Pons (tissue), 1 donor: Measurements from ENCODE around the gene FUBP1.
A peak's percentile ranks its signal among the peaks of the same experiment; 100 is the strongest.
"Not testable (repeated sequence)": the region's sequence is repeated elsewhere in the genome, so short reads cannot be mapped to it uniquely, and the experiment has no call there.

ENCODE experiments used
- DNase-seq: peaks from one replicate; pipeline ENCODE4 v3.0.0-alpha.2; 2016; ENCODE audit warnings: low spot score

Gene FUBP1

DNA sequence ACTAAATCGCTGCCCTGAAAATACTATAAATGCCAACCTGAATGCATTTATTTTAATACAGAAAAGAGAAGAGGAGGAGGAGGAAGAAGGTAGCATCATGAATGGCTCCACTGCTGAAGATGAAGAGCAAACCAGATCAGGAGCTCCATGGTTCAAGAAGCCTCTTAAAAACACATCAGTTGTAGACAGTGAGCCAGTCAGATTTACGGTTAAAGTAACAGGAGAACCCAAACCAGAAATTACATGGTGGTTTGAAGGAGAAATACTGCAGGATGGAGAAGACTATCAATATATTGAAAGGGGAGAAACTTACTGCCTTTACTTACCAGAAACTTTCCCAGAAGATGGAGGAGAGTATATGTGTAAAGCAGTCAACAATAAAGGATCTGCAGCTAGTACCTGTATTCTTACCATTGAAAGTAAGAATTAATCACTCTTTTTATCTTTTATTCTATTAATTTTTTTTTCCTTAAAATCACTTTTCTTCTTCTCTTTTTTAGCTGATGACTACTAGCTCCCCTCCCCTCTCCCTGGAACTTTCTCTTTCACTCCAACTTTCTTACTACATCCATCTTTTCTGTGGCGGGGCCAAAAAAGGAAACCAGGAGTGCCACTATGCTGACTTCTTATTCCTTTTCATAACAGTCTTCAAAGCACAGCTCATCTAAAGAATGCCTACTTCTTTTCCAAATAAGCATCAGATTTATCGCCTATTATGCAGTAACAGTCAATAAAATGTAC lies 36.3 kb downstream of the FUBP1 start:
- DNase-seq: no peak

DNA sequence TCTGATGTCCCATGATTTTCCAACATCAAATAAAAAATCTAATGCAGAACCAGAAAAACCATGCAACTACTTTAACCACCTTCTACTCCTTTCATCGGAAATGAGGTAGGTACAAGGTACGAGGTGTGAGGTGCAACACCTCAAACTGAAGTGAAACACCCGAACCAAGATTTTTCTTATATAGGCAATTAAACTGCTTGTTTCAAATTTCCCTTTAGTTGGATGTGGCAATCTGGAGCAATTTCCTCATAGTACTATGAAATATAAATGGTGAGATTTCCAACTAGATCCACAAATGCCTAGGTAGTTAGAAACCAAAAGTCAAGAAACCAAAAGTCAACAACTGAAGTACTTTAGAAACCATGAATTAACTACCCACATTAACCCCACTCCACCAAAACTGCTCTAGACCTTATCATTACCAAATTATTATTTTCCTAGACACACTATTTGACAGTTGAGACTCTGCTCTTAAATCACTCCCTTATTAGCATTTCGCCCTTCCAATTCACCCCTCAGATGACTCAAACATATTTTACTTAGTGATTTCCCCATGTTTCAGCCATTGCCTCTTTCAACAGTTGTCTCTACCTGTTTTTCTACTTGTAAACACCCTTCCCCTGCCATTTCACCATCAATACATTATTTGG lies 37.8 kb downstream of the FUBP1 start:
- no peak for DNase-seq

DNA sequence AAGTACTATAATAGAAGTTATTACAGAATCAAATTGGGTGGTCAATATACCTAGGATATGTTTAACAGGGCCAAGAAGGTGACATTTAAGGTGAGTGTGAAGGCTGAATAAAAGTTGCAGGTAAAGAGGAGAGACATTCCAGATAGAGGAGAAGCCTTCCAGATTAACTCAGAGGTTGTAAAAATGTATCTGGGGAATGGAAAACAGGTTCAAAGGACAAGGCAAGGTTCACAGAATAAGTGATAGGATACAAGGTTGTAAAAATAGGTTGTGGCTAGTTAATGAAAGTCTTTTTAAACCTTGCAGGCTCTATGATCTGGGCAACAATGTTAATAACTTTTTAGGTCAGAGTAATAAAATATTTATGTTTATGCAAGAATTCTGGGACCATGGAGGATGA lies 40.2 kb downstream of the FUBP1 start:
- DNase-seq: no peak

DNA sequence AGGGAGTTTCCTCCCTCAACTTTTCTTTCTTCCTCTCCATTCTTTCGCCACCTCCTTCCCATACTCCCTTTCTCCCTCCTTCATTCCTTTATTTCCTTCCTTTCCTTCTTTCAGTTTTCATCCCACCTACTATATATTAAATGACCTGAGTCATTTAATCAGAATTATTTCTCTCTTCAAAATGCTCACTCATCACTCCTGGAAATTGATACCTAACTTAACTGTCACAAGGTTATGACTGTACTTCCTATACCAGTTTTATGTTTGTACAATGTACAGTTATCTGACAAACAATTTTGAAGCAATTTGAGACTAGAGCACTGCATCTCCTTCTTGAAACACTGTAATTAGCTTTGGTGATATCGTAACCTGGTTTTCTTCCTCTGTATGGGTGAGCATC lies 49.1 kb downstream of the FUBP1 start:
- no peak for DNase-seq

DNA sequence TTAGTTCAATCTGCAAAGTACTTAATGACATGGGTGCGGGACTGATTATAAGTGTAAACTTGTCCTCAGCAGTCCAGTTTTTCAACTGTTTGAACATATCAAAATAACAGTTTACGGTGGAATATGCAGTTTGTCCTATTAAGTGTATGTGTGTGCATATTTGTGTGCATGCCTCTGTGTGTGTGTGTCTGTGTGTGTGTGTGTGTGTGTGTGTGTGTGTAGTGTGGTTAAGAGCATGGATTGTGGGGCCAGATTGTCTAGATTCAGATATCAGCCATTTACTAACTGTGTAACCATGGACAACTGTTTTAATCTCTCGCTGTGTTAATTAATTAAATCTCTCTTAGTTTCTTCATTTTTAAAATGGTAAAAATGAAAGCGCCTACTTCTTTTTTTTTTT lies 51.5 kb downstream of the FUBP1 start:
- no peak for DNase-seq

DNA sequence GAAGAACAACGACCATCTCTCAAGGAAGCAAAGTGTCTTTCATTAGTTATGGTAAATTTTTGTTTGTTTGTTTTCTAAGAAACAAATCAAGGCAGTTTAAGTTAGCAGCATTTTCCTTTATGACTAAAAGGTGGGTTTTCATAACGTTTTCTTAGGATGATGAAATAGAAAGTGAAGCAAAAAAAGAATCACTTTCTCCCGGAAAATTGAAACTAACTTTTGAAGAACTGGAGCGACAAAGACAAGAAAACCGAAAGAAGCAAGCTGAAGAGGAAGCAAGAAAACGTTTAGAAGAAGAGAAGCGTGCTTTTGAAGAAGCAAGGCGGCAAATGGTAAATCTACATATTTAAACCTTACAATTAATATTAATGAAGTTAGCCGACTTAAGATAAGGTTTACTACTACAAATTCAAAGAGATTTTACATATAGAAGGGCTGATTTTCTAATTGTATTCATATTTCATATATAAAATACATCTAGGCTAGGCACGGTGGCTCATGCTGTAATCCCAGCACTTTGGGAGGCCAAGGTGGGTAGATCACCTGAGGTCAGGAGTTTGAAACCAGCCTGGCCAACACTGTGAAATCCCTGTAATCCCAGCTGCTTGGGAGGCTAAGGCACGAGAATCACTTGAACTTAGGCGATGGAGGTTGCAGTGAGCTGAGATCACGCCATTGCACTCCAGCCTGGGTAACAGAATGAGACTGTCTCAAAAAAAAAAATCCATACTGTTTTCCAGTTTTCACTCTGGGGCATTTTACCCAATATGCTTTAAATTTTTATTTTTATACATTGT lies 52.1 kb downstream of the FUBP1 start:
- DNase-seq: no peak

DNA sequence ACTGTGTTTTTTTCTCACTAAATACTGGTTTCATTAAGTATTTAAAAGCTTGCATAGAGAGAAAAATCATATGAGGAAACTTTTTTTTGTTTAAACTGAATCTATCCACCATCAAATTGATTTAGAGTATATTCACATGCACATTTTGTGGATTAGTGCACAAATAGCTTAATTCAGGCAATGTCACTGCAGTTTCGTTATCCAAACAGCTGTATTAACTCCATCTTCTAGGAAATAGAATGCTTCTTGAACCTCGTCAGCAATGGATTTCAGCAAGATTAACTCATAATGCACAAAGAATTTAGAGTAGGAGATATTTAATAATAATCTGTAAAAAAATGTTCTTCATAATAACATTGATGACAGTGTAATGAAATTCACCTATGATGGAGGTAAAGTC lies 52.9 kb downstream of the FUBP1 start:
- no peak for DNase-seq

DNA sequence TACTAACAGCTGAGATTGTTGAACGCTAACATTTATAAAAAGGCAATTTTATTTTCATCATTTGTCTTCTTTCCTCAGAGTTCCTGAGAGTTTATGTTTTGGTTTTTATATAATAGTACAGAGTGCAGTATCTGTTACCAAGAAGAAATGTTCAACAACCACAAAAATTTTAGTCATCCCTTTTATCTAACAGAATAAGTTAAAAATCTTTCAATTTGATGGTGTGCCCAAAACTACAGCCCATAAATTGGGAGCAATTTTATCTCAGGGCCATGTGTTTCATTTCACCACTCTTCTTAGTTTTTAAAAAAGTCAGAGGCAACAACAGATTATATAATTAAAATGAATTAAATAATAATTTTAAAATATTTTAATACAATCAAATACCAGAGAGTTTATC lies 53.4 kb downstream of the FUBP1 start:
- no peak for DNase-seq

DNA sequence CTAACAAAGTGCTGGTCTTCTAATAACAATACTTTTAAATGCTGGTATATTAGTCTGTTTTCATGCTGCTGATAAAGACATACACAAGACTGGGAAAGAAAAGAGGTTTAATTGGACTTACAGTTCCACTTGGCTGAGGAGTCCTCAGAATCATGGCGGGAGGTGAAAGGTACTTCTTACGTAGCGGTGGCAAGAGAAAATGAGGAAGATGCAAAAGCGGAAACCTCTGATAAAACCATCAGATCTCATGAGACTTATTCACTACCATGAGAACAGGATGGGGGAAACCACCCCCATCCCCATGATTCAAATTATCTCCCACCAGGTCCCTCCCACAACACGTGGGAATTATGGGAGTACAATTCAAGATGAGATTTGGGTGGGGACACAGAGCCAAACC lies 60.0 kb downstream of the FUBP1 start:
- DNase-seq: not testable (repeated sequence)

DNA sequence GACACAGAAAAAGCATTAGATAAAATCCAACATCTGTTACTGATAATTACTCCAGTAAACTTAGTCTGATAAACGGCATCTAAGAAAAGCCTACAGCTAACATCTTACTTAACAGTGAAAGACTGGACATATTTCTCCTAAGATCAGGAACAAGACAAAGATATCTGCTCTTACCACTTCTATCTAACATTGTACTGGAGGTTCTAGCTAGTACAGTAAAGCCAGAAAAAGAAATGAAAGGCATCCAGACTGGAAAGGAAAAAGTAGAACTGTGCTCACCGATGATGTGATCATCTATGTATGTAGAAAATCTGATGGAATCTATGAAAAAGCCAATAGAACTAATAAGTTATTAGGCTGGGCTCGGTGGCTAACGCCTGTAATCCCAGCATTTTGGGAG lies 68.8 kb downstream of the FUBP1 start:
- no peak for DNase-seq

DNA sequence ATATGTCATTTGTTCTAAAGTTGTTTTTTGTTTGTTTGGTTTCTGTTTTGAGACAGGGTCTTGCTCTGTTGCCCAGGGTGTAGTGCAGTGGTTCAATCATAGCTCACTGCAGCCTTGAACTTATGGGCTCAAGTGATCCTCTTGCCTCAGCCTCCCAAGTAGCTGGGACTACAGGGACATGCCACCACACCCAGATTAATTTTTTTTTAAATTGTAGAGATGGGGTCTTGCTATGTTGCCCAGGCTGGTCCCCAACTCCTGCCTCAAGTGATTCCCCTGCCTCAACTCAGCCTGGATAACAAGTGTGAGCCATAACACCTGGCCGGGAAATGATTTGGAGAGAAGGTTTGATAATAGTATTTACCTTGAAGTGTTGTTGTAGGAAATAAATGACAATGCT lies 72.2 kb downstream of the FUBP1 start:
- DNase-seq: no peak

DNA sequence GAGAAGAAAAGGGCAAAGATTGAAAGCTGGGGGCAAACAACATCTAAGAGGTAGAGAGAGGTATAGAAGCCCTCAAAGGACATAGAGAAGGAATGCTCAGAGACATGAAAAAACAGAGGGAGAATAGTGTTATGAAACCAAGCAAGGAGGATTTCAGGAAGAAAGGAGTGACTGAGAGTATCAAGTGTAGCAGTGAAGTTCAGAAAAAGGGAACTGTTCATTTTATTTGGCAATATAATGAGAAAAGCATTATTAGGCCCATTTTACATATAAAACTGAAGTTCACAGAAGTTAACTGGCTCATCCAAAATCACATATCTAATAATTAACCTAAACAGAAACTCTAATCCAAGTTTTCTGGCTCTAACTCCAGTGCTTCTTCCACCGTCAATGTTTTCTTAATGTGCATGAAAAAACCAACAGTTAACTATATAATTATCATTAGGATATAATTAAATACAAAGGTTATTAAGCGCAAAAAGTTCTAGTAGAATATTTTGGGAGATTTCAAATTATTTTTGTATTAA lies 72.8 kb downstream of the FUBP1 start:
- DNase-seq: no peak

DNA sequence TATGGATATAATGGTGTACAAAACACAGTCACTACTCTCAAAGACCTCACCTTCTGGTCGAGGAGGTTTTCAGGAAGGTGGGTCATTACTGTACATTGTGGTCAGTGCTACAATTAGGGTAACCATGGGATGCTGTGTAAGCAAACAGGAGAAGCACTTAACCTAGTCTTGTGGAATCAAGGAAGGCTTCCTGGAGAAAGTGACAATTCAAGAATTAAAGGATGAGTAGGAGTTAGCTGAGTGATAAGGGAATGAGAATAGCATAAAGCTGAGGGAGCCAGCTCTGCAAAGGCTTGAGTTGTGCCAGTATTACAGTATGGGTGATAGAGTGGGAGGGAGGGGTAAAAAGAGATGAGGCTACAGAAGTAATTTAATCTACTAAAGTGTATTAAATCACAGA lies 73.3 kb downstream of the FUBP1 start:
- no peak for DNase-seq

DNA sequence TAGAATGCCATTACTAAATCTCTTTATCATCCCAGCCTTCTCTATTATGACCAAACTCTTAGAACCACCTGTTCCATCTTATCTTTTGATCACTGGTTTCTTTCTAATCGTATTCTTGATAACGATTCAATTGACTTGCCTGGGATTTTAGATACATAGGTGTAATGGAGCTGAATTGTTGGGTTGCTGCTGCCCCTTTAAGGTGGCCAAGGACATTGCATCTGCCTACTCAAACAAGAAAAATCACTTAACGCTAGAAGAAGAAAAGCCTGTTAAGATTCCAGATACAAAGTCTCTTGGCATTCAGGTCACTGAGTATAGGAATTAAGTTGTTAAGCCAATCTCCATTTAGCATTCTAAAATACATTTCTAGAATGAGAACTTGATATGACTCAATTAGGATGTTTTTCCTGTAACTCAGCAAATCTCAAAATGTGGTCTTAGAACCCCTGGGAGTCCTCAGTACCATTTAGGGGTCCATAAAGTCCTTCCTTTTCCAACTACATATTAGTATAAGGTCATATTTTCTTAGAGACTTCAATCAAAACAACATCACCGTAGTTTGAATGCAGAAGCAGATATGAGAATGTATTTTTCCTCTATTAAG lies 78.1 kb downstream of the FUBP1 start:
- peak; percentile 71 for DNase-seq

DNA sequence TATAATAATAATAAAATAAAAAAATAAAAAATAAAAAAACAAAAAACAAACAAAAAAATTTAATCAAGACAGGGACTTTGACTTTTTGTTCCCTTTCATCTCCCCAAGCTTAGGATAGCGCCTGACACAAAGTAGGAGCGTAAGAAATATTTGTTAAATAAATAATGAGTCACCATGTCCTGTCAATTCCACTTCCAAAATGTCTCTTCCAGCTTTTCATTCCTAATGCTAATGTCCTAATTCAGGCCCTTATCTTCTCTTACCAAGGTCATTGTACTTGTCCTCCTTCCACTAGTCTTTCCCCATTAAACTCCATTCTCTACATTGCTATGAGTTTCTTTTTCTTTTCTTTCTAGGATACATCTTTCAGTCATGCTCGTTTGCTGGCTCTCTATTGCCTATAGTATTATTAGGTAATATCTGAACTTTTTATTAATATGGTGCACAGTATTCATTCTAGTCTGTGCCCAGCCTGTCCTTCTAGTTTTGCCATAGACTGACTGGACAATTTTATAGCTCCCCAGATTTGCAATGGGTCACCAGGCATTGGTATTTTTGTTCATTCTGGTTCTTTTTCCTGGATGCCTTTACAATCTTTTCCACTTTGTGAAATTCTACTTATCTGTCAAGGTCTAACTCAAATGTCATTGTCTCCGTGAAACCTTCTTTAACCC lies 79.1 kb downstream of the FUBP1 start:
- no peak for DNase-seq
